T1000 (cell line): Measurements from ENCODE around the gene JAK1.

Experiments used
- DNase-seq: peaks from one replicate; lab custom pipeline; 2025; ENCODE audit warnings: mixed read lengths; lab: John Stamatoyannopoulos, UW

JAK1 gene

DNA sequence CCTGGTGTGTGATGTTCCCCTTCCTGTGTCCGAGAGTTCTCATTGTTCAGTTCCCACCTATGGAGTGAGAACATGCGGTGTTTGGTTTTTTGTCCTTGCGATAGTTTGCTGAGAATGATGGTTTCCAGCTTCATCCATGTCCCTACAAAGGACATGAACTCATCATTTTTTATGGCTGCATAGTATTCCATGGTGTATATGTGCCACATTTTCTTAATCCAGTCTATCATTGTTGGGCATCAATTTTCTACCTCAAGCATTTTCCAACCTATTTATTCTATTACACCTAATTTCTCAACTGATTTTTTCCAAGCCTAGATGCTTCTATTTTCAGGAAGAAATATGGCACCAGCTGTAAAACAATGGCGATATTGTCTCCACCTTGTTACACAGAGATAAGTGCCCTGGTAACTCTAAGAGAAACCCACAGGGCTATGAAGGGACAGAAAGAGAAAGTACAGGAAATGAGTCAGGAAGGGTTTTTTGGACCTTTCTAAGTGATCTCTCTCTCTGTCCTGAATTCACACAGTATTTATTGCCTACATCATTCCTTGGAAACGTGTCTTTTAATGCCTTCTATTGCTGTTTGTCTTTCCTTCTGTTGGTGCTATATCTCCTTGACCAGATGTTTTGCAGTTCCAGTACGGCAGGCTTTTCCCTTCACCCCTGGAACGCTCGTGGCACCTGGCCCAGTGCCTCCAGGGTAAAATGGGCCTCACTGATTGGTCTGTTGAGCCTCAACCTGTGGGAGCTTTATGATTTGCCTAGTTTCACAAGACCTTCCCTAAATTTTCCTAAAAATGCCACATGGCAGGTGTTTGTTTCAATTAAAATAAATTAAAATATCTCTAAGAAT is 14.6 kb upstream of the JAK1 start:
- no peak for DNase-seq

DNA sequence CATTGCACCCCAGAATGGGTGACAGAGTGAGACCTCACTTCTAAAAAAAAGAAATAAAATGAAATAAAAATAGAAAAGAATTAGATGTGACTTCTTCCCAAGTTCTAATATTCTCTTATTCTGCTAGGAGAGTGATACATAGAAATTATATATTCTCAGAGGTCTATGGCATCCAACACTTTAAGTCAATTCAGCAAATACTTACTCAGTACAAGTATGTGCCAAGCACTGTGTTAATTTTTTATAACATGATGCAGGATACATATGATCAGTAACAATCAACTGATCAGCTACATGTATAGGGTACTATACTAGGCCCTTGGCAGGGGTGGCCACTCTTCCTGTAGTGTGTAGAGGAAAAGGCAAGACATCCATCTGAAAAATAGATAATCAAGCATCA is 13.0 kb upstream of the JAK1 start:
- DNase-seq, result no peak

DNA sequence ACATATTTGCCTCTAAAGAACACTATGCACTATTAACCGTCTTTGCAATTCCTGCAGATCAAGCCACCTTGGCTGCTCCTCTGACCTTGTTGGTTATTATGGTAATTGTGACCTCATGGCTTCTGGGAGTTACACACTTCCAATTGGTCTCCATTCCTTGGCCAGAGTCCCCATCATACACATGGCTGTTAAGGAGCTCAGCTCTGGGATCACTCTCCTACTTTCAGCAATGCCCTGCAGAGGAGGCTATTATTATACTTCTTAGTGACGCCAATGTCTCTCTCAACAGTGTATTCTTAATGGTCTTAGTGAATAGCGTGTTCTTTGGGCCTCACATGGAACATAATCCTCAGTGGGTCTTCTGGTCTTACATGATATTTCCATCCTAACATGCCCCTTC is 10.0 kb upstream of the JAK1 start:
- DNase-seq, result no peak

DNA sequence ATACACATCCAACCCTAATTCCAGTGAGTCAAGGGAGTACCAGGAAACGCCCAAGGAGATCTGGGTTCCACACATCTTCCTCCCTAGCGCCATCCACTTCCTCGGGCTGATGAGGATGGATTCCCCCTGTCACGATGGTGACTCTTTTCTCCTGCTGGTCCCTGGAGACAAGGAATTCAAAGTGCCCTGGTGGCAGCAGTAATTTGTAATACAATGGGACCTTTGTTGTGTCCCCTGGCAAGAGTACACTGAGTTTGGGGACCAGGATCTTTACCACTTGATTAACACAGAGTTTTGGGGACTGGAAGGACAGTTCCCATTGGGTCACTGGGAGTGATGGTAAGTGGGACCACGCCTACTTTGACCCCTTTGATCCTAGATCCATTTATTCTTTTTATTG is 9.4 kb upstream of the JAK1 start:
- DNase-seq, result no peak

GRCh38 chr1:64975127-64975526 is 8.8 kb upstream of the JAK1 start:
- DNase-seq, result no peak

GRCh38 chr1:64974288-64974825 is 8.0 kb upstream of the JAK1 start:
- DNase-seq, result no peak

- DNase-seq, result no peak
Measured at GRCh38 chr1:64973061-64973647, 6.8 kb upstream of the JAK1 start.

DNA sequence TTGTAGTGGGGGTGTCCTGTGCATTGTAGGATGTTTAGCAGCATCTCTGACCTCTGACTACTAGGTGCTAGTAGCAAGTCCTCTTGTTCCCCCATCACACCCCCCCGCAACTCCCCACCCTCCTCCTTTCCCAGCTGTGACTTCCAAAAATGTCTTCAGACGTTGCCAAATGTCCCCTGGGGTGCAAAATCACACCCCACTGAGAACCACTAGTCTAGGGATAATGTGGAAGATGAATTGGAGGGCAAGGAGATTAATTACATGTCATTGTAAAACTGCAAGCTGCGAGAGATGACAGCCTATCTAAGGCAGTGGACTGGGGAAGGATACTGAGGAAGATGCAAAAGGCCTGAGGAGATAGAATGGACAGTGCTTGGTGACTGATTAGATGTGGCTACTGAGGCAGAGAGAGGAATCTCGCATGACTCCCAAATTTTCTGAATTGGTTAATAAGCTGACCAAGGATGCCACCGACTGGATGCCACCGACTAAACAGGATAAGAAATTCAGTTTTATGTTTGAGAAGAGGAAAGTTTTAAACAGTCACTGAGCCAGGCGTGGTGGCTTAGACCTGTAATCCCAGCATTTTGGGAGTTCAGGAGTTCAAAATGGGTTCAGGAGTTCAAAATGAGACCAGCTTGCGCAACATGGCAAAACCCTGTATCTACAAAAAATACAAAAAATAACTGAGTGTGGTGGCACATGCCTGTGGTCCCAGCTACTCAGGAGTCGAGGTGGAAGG is 3.1 kb upstream of the JAK1 start:
- DNase-seq, result no peak

DNA sequence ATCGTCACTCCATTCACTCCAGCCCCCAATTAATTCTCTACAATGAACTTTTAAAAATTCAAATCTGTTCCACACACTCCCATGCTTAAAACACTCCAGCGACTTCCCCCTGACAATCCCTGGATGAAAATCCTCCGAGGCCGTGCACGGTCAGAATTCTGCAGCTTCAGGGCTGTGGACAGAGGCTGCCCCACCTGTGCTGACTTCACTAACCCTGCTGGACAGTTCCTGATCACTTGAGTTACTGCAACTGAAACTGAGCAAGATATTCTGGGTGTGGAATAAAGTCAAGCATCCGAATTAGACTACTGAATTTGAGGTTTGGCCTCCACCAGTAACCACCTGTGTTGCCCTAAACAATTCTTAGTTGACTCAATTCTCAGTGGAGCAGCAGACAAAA is 1.0 kb upstream of the JAK1 start:
- no peak for DNase-seq

DNA sequence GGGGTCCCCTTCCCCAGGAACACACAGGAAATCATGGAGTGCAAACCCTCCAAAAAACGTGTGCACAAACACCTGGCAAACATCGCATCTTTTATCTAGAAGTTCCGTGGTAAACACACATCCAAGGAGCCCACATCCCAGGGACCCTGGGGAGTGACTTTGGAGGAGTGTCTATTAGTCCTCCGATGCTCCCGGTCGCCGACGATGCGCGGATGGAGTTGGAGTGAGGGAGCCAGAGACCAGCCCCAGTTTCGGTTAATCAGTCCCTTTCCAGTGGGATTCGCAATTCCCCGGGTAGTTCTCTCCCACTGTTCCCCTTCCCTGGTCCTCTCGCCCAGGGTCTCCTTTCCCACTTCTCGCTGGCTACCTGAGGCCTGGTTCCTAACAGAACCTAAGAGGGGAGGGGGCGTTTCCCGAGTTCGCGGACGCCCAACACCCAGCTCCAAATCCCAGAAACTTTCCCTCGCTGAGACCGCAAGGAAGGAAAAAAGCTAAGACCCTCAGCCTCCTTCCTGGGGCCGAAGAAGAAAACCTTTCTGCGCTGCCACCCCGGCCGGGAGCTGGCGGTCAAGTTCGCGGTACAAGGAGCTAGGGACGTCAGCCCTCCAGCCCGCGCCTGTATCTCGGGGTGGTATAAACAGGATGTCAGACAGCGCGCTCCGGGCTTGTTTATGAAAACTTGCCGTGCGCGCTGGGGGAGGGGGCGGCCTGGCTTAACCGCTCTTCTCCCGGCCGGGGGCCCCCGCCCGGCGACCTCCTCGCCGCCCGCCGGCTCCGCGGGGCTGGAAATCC is 787 bp downstream of the JAK1 start:
- peak; percentile 48 for DNase-seq

DNA sequence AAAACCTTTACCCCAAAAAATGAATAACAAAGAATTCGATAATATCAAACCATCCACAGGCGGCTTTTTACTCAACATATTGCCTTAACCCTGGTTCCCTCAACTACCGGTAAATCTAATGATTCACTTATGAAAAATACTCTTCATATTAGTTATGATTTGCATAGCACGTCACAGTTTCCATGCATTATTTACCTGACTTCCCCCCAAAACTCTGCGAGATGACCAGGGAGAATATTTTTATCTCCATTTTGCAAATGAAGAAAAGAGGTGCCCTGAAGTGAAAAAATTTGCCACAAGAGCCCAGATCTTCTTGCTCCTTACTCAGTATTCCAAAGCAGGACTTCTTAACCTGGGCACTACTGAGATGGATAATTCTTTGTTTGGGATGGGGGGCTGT is 2.9 kb downstream of the JAK1 start:
- no peak for DNase-seq

GRCh38 chr1:64962441-64962840 is 3.9 kb downstream of the JAK1 start:
- no peak for DNase-seq

- no peak for DNase-seq
Measured at GRCh38 chr1:64961923-64962322, 4.4 kb downstream of the JAK1 start.

DNA sequence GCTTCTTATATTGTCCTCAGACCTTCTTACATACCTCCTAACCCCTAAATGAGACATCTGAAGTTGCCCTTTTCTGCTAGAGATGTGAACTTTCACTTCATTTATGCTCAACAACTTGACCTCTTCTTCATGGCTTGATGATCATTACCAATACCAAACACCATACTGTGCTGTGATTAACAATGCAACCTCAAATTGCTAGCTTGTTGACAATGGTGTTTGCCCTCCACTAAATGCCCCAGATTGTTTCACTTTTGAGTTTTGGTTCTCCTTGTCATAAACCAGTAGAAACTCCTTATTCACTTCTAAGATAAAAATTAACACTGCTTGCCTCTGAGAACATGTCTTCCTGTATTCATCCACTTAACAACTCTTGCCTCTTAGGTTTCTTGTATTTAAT is 5.6 kb downstream of the JAK1 start:
- DNase-seq, result no peak

GRCh38 chr1:64959986-64960385 is 6.4 kb downstream of the JAK1 start:
- DNase-seq, result no peak

- DNase-seq, result no peak
Measured at GRCh38 chr1:64956733-64957441, 9.5 kb downstream of the JAK1 start.

DNA sequence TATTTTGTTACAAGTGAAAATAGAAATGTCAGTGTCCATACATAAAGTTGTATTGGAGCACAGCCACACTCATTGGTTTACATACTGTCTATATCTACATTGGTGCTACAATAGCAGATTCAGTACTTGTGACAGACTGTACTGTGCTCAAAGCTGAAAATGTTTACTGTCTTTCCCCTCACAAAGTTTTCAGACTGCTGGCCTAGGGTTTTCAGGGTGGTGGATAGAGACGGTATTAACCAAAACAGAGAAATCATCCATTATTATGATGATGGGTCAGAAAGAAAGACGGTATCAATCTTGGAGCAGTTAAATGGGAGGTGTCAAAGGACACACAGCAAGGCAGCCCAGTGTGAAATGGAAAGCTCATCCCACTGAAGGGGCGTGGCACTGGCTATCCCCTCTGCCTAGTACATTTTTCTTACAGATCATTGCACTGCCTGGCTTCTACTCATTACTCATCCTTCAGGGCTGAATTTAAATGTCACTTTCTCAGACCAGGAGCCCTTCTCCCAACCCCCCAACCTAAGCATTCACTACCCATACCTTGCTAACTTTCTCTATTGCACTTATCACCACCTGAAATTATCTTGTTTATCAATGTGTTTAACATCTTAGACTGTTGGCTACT is 10.2 kb downstream of the JAK1 start:
- no peak for DNase-seq

DNA sequence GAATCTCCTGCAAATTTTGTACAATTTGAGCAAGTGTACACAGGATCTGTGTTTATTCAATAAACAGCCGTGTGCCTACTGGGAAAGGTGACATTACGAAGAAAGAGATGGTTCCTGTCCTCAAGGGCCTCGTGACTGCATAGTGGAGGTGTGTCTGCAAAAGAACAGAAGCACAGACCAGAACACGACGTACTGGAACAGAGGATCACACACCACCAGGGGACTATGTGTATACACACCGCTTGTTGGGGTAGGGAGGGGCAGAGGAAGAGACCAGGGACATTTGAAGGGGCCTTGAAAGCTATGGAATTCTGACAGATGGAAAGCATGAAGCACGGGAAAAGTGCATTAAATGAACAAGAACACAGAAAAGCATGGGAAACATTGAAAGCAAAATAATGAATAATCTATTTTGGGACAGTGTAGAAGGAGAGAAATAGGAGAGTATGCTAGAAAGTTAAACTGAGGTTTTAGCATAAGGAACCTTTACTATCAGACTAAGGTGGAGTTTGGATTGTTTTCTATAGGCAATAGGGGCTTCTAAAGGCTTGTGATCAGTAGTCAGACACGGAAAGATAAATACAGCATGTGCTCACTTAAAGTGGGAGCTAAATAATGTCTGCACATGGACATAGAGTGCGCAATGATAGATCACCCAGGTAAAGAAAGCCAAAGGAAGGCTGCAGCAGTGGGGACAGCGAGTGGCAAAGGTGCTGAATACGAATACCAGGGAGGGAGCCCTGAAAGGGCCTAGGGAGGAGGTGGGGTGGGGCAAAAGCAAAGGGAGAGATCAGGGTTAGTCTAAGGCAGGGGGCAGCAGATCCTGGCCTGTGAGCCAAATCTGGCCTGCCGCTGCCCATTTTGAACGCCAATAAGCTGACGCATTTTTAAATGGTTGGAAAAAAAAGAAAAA is 11.0 kb downstream of the JAK1 start:
- no peak for DNase-seq

DNA sequence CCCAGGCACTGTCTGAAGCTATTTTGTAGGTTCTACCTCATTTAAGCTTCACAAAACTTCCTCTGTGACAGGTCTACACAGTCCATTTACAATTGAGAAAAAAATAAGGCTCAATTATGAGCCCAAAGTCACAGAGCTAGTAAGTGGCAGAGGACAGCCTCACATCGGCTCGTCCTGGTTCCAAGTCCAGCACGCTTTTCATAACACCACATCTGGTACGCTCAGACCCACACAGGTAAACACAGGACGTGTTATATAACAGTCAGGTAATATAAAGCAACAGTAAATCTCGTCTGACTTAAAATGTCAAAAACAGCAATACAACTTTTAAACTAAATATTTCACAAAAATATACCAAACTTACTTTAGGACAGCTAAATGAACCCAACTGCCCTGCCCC is 13.1 kb downstream of the JAK1 start:
- no peak for DNase-seq

DNA sequence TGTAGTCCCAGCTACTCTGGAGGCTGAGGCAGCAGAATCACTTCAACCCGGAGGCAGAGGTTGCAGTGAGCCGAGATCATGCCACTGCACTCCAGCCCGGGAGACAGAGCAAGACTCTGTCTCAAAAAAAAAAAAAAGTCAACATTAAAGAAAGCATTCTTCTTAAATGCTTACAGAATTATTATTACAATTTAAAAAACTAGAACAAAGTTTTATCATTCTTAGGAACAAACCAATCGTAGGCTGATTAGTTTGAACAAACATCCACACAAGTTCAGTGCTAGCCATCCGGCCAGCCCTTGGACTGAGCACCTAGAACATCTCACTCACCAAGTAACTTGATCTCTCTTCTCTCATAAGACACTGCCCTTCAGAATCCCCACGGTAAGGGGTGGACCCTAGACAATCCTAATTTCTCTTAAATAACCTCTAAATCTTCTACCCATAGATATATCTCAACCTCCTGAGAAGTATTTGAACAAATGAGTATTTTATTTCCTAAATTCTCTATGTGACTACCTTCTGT is 16.0 kb downstream of the JAK1 start:
- DNase-seq, result no peak
